Measurements from ENCODE around the gene PXDN. TPM values are rescaled to one million over a fixed set of nuclear protein-coding genes. Genes with fewer than 3 reads are reported as not detected.

Gene PXDN
- total and polyA plus RNA-seq, 8 donors, result 3.3 to 71.6 (median 28.0) TPM

- intact Hi-C loops (cut with DNase I; ENCODE audit: low total_unique reads), result no loop called here
- 75 to 81% (median 79%) methylated on average over 24 to 29 of the region's 29 CpGs for WGBS, 5 donors
- TF ChIP-seq, protein P1, sequence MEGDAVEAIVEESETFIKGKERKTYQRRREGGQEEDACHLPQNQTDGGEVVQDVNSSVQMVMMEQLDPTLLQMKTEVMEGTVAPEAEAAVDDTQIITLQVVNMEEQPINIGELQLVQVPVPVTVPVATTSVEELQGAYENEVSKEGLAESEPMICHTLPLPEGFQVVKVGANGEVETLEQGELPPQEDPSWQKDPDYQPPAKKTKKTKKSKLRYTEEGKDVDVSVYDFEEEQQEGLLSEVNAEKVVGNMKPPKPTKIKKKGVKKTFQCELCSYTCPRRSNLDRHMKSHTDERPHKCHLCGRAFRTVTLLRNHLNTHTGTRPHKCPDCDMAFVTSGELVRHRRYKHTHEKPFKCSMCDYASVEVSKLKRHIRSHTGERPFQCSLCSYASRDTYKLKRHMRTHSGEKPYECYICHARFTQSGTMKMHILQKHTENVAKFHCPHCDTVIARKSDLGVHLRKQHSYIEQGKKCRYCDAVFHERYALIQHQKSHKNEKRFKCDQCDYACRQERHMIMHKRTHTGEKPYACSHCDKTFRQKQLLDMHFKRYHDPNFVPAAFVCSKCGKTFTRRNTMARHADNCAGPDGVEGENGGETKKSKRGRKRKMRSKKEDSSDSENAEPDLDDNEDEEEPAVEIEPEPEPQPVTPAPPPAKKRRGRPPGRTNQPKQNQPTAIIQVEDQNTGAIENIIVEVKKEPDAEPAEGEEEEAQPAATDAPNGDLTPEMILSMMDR (IDR thresholded peaks at IDR 0.05), result no peak
- TF ChIP-seq POLR2AphosphoS5 (IDR thresholded peaks at IDR 0.05) (no peak), POLR2A (IDR thresholded peaks at IDR 0.05) (no peak), EP300 (IDR thresholded peaks at IDR 0.05) (no peak)
- H3K9me3 ChIP-seq, result no peaks in the 10 kb centered on the region
- no peaks in the 10 kb centered on the region for H3K36me3 ChIP-seq
- DNase-seq, result no peak
- peaks cover 4 to 23% (median 19%) of the 10 kb centered on the region in 4 donors for H3K4me1 ChIP-seq
- peaks cover 0 to 28% (median 10%) of the 10 kb centered on the region in 3 donors for H3K27me3 ChIP-seq
- H3K27ac ChIP-seq, result peak overlapping the region in 1 of 5 donors; percentile 16
- H3K4me3 ChIP-seq, result no peak overlapping the region
Observed at GRCh38 chr2:1594373-1595171, 149.7 kb downstream of the PXDN start.

- no peak overlapping the region for H3K4me3 ChIP-seq
- TF ChIP-seq, protein P1 (IDR thresholded peaks at IDR 0.05), result no peak
- no peak for TF ChIP-seq POLR2AphosphoS5 (IDR thresholded peaks at IDR 0.05)
- no peak for TF ChIP-seq POLR2A (IDR thresholded peaks at IDR 0.05)
- TF ChIP-seq EP300 (IDR thresholded peaks at IDR 0.05), result no peak
- DNase-seq, result no peak
- H3K4me1 ChIP-seq, result peaks cover 4 to 23% (median 17%) of the 10 kb centered on the region in 4 donors
- H3K27ac ChIP-seq, result peak overlapping the region in 2 of 5 donors; percentile 10 to 16
- H3K36me3 ChIP-seq, result no peaks in the 10 kb centered on the region
- WGBS, 5 donors, result 33 to 46% (median 43%) methylated on average over 6 of the region's 6 CpGs
- intact Hi-C loops (cut with DNase I; ENCODE audit: low total_unique reads), result no loop called here
- H3K9me3 ChIP-seq, result no peaks in the 10 kb centered on the region
- H3K27me3 ChIP-seq, result peaks cover 0 to 29% (median 10%) of the 10 kb centered on the region in 3 donors
Observed at GRCh38 chr2:1594123-1594372, 150.3 kb downstream of the PXDN start.

- H3K36me3 ChIP-seq, result no peaks in the 10 kb centered on the region
- WGBS, 5 donors, result 39 to 66% (median 62%) methylated on average over 10 to 15 of the region's 15 CpGs
- peaks cover 4 to 23% (median 17%) of the 10 kb centered on the region in 4 donors for H3K4me1 ChIP-seq
- TF ChIP-seq, protein P1 (IDR thresholded peaks at IDR 0.05), result no peak
- no peak for TF ChIP-seq EP300 (IDR thresholded peaks at IDR 0.05)
- TF ChIP-seq POLR2A (IDR thresholded peaks at IDR 0.05), result no peak
- TF ChIP-seq POLR2AphosphoS5 (IDR thresholded peaks at IDR 0.05), result peak in 1 of 3 donors; percentile 18
- H3K27me3 ChIP-seq, result peaks cover 0 to 34% (median 10%) of the 10 kb centered on the region in 3 donors
- intact Hi-C loops (cut with DNase I; ENCODE audit: low total_unique reads), result no loop called here
- H3K9me3 ChIP-seq, result no peaks in the 10 kb centered on the region
- H3K4me3 ChIP-seq, result no peak overlapping the region
- DNase-seq, result peak in 1 of 2 donors; percentile 67
- peak overlapping the region in 3 of 5 donors; percentile 10 to 29 (median 16) for H3K27ac ChIP-seq
Observed at GRCh38 chr2:1593371-1594122, 150.8 kb downstream of the PXDN start.

All from stomach (tissue), 9 donors.